Measurements from ENCODE around the gene QPCT.

The QPCT gene

GRCh38 chr2:37355735-37356134 is 11.3 kb downstream of the QPCT start:
- peaks cover 1% of the 10 kb centered on the region for H3K4me1 Mint-ChIP-seq
- no peaks in the 10 kb centered on the region for H3K36me3 Mint-ChIP-seq (ENCODE audit: low read depth)
- no peak for TF ChIP-seq CTCF (IDR thresholded peaks at IDR 0.05; ENCODE audit: unreplicated experiment in 3 of 3)
- H3K27me3 Mint-ChIP-seq (ENCODE audit: low read depth) = no peaks in the 10 kb centered on the region
- no peaks in the 10 kb centered on the region for H3K9me3 Mint-ChIP-seq
- H3K4me3 Mint-ChIP-seq = no peak overlapping the region
- H3K27ac Mint-ChIP-seq = no peak overlapping the region

- Mint-ChIP-seq H3K36me3 (ENCODE audit: low read depth) (no peaks in the 10 kb centered on the region), H3K4me3 (no peak overlapping the region), H3K4me1 (no peaks in the 10 kb centered on the region), H3K27ac (no peak overlapping the region), H3K27me3 (ENCODE audit: low read depth) (no peaks in the 10 kb centered on the region), H3K9me3 (no peaks in the 10 kb centered on the region)
- no peak for TF ChIP-seq CTCF (IDR thresholded peaks at IDR 0.05; ENCODE audit: unreplicated experiment in 3 of 3)
Observed at GRCh38 chr2:37356299-37356698, 11.9 kb downstream of the QPCT start.

GRCh38 chr2:37357069-37357468 is 12.6 kb downstream of the QPCT start:
- H3K4me1 Mint-ChIP-seq = no peaks in the 10 kb centered on the region
- no peak overlapping the region for H3K4me3 Mint-ChIP-seq
- H3K9me3 Mint-ChIP-seq = no peaks in the 10 kb centered on the region
- H3K27ac Mint-ChIP-seq = no peak overlapping the region
- H3K27me3 Mint-ChIP-seq (ENCODE audit: low read depth) = no peaks in the 10 kb centered on the region
- TF ChIP-seq CTCF (IDR thresholded peaks at IDR 0.05; ENCODE audit: unreplicated experiment in 3 of 3) = no peak
- no peaks in the 10 kb centered on the region for H3K36me3 Mint-ChIP-seq (ENCODE audit: low read depth)

- Mint-ChIP-seq H3K4me3 (no peak overlapping the region), H3K36me3 (ENCODE audit: low read depth) (no peaks in the 10 kb centered on the region), H3K9me3 (no peaks in the 10 kb centered on the region), H3K27me3 (ENCODE audit: low read depth) (peaks cover 3% of the 10 kb centered on the region), H3K4me1 (no peaks in the 10 kb centered on the region), H3K27ac (no peak overlapping the region)
- no peak for TF ChIP-seq CTCF (IDR thresholded peaks at IDR 0.05; ENCODE audit: unreplicated experiment in 3 of 3)
Observed at GRCh38 chr2:37357530-37357929, 13.1 kb downstream of the QPCT start.

- no peak for TF ChIP-seq CTCF (IDR thresholded peaks at IDR 0.05; ENCODE audit: unreplicated experiment in 3 of 3)
- H3K9me3 Mint-ChIP-seq = no peaks in the 10 kb centered on the region
- H3K4me3 Mint-ChIP-seq = no peak overlapping the region
- peaks cover 5% of the 10 kb centered on the region for H3K27me3 Mint-ChIP-seq (ENCODE audit: low read depth)
- no peaks in the 10 kb centered on the region for H3K4me1 Mint-ChIP-seq
- H3K36me3 Mint-ChIP-seq (ENCODE audit: low read depth) = no peaks in the 10 kb centered on the region
- no peak overlapping the region for H3K27ac Mint-ChIP-seq
Observed at GRCh38 chr2:37358466-37358865, 14.0 kb downstream of the QPCT start.

GRCh38 chr2:37361216-37361815 is 16.9 kb downstream of the QPCT start:
- no peak overlapping the region for H3K4me3 Mint-ChIP-seq
- no peaks in the 10 kb centered on the region for H3K9me3 Mint-ChIP-seq
- no peak for TF ChIP-seq CTCF (IDR thresholded peaks at IDR 0.05; ENCODE audit: unreplicated experiment in 3 of 3)
- H3K4me1 Mint-ChIP-seq = no peaks in the 10 kb centered on the region
- no peaks in the 10 kb centered on the region for H3K36me3 Mint-ChIP-seq (ENCODE audit: low read depth)
- H3K27ac Mint-ChIP-seq = no peak overlapping the region
- peaks cover 5% of the 10 kb centered on the region for H3K27me3 Mint-ChIP-seq (ENCODE audit: low read depth)
